OCI-M1 (cell line): ENCODE results near the gene ADCY4.
A peak's percentile ranks its signal among the peaks of the same experiment; 100 is the strongest.

Experiments
- DNase-seq: peaks from one replicate; lab custom pipeline; 2025; lab: John Stamatoyannopoulos, UW

The ADCY4 gene

DNA sequence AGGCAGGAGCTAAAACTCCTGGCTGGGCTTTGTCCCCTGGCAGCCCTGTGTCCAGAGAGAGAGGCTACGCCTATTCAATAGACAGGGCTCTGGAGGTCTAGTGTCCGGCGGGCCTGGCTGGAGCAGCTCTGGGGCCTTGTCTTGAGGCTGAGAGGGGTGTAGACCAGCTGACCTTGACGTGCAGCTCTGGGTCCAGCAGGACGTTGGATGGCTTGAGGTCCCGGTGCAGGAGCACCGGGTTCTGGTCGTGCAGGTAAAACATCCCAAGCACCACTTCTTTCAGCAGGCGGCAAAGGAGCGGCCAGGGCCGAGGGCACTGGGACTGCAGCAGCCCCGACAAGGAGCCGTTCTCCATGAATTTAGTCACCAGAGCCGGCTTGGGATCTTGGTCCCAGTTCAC lies 4.0 kb upstream of the ADCY4 start:
- DNase-seq = no peak

DNA sequence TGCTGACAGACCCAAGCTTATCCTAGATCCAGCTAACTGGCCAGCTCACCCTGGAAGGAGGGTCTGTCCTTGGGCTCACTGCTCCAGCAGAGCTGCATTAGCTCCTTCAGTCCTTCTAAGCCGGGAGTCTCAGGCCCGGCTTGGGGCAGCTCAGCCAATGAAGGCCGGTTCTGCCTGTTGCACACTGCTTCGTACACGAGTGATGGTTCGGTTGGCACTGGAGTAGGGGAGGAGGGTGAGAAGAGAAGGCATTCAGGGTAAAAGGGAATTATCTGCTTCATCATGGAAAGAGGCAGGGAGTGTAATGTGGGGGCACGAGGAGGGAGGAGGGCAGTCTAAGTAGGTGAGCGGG lies 2.9 kb upstream of the ADCY4 start:
- no peak for DNase-seq

DNA sequence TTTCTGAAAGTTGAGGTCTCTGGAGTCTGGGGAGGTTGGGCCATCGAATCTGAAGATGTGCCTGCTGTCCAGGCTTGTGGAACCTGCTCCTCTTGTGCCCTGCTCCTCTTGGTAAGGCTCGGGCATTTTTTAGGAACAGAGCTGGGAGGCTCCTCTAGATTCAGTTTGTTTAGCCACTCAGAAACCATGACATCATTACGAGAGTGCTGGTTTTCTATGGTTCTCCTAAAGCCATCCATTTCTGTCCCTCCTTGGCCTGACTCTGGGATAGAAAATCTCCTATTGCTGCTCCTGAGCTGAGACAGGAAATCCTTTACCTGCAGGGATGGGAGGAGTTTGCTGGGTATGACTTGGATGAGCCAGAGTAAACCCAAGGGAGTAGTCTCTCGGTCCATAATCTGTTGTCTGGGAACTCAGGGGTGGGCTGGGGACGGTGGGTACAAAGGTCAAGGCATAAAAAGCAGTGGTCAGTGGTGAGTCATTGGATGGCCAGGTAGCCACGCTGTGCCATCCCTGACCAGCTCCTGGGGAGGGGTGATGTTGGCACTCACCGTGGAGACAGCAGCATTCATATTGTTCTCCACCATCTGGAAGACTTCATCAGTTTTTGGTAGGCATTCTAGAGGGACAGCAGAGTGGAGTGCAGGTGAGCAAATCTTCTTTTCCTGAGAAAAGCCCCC lies 2.4 kb upstream of the ADCY4 start:
- DNase-seq = no peak

DNA sequence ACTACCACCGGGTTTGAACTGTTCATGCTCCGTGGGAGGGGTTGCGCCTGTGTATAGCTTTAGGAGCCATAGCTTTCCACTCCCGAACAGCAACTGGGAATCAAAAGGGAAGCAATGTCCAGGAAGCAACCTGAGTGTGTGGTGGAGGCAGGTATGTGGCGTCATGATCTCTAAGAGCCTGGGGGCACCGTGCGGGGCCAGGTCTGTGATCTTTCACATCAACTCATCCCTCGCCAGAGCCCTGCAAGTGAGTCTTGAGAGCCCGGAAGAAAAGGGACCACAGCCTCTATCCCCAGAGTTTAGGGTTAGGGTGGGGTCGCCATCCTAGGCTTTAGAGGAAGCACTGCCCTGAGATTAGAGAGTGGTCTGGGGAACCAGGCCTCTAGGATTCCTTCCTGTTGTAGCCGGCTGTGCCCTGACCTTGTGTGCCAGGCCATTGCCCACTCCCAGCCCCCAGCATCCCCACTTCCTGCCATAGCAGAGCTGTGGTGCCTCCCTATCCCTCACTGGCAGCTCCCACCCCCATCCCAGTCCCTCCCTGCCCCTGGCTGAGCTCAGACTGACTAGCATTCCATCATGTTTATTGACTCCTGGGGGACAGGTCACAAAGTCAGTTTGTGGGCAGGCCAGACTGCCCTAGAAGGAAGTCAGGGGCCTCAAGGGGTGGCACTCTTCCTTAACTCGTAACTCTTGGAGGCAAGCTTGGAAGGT lies 745 bp upstream of the ADCY4 start:
- no peak for DNase-seq

DNA sequence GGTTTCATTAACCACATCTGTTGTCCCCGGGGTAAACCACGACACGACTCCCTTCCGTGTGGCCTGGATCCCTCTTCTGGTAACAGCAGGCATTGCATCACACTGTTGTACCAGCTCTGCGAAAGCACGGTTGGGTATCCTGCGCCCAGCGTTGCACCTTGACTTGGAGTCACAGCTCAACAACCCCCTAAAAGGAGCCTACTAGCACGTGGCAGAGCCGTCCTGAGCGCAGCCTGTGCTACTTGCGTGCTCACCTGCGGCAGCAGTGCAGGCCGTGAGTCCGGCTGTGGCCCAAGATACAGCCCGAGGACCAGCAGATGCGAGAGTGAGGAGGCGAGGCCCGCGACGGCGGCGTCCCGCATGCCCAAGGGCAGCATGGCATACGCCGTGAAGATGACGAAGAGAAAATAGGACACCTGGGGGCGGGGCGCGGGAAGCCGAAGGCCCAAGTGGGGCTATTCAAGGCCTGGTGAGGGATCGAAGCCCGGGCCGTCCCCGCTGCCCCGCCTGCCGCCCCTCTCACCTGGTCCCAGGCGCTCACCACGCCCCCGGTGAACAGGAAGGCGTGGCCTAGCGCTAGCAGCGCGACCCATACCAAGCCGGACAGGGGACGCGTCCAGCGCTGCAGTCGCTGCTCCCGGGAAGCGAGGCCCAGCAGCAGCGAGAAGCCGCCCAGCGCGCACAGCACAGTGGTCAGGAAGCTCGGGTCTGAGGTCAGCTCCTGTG lies 2.4 kb downstream of the ADCY4 start:
- DNase-seq = peak; percentile 70

DNA sequence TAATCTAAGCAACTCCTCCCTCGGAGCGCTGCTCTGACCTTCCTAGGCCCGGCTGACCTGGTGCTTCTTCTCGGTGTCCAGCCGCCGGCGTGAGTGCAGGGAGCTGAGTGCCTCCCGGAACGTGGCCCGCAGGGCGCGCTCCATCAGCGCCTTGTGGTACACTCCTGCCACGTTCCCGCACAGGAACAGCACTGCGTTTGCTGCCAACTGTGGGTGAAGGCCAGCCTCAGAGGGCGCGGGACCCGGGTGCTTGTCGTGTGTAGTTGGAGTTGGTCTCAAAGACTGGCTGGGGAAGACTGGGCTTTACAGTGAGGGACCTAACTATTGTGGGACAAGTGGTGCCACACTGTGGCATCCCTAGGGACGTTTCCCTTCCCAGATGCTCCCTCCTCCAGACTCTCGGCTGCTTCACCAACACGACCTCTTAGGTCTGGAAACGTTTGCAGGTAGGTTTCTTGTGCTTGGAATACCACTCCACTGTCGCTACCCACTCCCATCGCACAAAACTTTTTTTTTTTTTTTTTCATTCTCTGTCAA lies 3.1 kb downstream of the ADCY4 start:
- DNase-seq = no peak

DNA sequence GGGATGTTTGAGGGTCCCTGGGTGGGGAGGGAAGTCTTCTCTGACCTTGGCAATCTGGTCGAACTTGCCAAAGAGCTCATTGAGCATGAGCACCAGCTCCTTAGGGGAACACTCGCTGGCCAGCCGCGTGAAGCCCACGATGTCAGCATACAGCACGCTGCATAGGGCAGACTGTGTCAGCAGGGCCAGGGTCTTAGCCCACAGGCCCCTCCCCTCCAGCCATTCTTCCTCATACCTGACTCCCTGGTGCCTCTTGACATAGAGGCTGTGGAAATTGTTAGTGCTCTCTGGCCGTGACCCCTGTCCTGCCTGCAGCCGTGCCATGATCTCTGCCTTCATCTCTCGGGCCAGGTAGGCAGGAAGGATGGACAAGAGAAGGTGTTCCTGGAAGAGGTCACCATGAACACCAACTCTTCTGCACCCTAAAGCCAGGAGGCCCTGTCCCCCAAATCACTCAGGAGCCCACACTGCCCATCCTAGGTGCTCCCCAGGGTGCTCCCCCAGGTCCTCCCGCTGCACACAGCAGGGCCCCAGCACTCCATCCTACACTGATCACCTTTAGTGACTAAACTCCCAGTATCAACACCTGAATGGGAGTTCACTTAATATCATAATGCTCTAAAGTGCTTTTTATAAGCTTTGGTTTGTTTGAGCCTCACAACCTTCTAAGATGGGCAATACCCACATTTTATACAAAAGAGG lies 3.7 kb downstream of the ADCY4 start:
- DNase-seq = no peak

DNA sequence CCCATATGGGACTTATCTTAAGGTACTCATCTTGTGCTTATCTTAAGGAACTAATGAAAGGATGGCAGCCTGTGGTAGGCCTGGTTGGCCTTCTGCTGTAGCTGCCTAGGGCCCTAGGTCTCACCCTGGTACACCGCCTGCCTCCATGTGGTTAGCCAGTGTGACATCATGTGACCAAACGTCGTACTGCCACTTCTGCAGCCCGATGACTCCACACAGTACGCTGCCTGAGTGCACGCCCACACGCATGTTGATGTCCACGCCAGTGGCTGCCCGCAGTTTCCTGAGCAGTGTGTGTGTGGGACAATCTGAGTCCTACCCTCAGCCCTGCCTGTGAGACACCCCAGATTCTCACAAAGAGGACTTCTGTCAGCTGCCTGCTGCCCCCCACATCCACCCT lies 5.1 kb downstream of the ADCY4 start:
- DNase-seq = peak; percentile 4

DNA sequence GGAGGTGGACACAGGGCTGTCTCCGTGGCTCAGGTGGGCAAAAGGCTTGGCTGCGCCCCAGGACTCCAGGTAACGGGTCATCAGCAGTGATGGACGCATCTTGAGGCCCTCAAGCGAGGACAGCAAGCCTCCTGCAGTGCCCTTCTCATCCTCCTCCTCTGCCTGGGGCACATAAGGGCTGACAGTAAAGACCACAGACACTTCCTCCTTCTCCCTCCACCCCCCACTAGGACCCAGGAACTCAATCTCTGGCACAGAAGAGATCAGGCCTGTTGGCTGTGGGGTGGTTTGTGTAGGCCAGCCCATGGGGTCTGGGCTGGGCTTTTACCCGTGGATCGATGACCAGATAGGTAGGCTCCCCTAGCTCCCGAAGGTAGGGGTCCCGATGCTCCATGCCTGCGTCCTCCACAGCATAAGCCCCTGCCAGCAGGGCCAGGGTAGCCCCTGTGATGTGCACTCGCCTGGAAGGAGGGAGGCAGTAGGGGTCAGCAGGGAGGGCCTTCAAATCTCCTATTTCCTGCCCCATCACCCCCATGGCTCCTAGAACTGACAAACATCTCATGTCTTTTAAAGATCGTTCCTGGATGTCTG lies 5.7 kb downstream of the ADCY4 start:
- DNase-seq = no peak

DNA sequence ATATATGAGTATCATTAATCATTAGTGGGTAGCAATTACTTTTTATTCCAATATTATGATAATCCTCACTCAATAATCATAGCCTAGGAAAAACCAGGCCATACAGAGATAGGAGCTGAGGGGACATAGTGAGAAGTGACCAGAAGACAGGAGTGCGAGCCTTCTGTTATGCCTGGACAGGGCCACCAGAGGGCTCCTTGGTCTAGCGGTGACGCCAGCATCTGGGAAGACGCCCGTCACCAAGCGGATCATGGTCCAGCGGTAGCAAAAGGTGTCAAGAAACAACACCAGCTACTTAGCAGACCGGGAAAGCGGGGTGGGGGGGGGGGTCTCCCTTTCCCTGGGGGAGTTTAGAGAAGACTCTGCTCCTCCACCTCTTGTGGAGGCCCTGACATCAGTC lies 7.0 kb downstream of the ADCY4 start:
- DNase-seq = peak; percentile 29

DNA sequence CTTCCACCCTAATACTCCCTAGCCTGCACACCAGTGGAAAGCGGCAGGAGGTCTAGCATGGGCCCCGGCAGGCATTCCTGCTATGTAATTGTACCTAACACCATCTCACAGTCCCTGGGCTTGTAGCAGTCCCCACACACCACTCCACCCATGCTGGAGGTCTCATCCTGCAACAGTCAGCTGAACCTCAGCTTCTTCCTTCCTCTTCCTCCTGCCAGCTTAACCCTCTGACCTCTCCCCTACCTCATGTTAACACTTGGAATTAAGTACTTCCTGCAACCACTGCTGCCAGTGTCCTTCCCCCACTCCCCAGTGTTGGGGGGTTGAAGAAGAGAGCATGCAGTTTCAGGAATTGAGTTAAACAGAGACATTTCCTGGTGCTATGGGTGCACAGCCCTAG lies 7.6 kb downstream of the ADCY4 start:
- DNase-seq = no peak

DNA sequence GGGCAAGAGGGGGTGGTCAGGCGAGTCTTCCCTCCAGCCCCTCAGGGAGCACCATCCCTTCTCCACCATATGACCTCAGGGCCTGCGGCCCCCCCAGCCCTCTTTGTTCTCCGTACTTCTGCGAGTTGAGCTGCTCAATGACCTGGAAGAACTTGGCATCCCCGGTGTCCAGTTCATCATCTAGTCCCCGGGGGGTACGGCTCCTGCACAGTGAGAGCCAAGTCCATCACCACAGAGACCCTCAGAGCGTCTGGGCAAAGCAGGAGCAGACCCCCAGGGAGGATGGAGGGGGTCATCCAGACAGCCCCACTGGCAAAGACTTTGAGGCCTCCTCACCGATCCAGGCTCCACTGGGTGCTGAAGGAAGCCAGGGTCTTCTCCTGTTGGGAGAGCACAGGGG lies 8.9 kb downstream of the ADCY4 start:
- DNase-seq = no peak

DNA sequence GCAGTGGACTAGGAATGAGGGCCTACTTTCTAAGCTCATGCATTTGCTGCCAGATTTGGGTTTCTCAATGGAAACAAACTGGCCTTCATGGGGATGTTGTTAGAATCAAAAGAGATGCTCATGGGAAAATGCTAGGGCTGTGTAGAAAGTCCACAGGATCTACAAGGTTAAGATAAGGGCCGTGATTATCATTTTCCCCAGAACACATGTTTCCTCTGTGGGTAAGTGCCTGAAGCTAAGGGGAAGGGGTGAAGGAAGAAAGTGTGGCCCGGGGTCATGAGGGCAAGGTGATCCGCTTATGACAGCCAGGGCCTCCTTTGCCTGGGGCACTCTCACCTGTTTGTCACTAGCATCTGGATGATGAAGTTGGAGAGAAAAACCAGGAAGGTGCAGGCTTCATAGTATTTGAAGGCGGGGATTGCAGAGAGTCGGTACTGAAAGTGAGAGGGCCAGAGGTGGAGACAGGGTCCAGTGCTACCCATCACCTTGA lies 9.8 kb downstream of the ADCY4 start:
- DNase-seq = no peak

DNA sequence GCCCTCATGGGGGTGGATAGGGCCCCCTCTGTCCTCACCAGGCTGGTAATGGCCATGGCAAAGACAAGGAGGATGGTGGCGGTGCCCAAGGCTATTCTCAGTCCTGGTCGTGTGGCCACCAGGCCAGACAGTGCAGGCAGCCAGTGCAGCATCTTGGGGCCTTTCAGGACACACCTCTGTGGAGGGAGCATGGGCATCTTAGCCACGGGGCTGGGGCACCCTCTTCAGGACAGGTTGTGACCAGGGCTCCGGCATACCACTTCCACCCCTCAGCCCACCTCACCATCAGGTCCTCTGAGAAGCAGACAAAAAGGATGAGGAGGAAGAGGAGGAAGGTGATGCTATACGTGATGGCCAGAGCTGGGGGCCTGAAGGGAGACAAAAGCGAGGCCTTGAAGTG lies 10.8 kb downstream of the ADCY4 start:
- DNase-seq = no peak

DNA sequence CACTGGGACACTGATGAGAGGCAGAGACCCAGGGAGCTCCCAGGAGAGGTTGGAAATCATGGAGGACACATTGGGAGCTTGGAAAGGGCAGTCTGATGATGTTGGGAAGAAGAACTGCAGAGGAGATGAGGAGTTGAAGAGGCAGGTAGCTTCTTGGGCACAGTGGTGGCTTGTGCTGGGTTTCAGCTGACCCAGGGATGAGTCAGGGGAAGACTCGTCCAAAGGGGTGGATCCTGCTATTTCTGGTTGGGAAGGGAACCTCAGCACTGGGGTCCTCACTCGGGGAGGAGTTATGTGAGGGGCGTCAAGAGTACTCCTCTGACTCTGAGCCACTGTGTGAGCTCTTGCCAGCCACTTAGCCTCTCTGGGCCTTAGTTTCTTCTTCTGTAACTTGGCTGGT lies 11.5 kb downstream of the ADCY4 start:
- DNase-seq = no peak

DNA sequence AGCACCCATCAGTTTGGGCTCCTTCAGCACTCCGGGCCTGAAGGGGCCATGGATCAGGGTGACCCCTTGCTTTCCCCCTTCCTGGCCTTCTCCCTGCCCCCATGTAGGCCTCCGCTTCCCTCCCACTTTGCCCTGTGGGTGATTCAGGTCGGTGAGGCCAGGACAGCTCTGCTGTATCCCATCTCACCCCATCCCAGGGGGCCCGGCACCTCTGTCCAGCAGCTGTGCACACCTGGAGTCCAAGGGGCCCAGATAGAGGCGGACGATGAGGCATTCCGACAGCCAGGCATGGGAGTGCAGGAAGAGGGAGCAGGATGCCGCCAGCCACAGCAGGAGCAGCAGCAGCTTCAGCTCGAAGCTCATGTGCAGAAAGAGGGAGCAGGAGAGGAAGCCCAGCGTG lies 12.2 kb downstream of the ADCY4 start:
- no peak for DNase-seq

DNA sequence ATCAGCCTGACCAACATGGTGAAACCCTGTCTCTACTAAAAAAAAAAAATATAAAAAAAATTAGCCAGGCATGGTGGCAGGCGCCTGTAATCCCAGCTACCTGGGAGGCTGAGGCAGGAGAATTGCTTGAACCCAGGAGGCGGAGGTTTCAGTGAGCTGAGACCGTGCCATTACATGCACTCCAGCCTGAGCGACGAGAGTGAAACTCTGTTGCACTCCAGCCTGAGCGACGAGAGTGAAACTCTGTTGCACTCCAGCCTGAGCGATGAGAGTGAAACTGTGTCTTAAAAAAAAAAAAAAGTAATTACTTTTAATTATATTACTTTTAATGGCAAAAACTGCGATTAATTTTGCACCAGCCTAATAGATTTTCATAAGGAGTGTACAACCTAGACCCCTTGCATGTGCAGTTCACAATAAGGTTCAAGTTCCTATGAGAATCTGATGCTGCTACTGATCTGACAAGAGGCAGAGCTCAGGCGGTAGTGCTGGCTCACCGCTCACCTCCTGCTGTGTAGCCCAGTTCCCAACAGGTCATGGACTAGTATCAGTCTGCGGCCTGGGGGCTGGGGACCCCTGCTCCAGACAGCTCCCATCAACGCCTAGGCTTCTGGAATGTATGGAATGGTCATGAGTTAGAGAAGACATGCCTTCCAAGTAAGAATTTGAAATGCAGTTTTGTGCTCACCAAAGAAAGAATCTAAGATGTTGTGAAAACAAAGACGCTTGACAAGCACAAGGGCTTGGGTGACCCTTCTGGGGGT lies 13.5 kb downstream of the ADCY4 start:
- no peak for DNase-seq

DNA sequence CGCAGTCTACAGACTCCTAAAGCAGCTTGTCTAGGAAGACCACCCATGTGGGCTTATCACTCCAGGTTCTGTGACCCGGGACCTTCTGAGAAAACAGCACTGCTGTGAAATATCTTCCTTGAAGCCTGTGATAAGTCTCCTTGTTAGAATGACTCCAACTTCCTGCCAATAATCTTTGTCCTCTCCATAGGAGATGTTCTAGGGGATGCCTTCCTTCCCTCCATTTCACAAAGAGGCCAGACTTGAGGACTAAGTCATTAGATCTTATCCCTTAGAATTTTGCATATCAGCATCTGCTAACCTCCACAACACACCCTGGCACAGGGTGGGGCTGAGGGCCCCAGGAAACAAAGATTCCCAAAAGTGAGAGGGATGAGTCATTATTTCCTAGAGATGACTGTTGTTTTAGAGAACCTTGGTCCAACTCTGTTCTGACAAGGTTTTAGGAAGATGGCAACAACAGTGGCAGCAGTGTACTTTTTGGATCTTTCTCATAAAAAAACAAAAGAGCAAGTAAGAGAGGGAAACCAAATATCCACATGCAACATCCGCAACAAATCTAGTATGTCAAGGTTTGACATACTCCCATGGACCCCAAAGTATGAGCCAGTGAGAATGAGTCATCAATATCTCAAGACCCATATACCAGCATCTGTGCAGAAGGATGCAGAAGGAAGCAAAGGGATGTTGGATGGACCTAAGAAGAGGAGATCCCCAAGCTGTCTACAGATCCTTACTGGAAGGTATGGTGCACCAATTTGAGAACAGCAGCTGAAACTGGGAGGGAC lies 17.5 kb downstream of the ADCY4 start:
- DNase-seq = no peak

DNA sequence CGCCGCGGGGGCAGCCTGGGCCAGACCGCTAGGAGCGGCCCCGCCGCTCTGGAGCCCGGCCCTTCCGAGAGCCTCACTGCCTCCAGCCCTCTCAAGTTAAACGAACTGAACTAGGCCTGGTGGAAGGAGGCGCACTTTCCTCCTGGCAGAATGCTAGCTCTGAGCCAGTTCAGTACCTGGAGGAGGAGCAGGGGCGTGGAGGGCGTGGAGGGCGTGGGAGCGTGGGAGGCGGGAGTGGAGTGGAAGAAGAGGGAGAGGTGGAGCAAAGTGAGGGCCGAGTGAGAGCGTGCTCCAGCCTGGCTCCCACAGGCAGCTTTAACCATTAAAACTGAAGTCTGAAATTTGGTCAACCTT lies 18.3 kb downstream of the ADCY4 start:
- DNase-seq = no peak

DNA sequence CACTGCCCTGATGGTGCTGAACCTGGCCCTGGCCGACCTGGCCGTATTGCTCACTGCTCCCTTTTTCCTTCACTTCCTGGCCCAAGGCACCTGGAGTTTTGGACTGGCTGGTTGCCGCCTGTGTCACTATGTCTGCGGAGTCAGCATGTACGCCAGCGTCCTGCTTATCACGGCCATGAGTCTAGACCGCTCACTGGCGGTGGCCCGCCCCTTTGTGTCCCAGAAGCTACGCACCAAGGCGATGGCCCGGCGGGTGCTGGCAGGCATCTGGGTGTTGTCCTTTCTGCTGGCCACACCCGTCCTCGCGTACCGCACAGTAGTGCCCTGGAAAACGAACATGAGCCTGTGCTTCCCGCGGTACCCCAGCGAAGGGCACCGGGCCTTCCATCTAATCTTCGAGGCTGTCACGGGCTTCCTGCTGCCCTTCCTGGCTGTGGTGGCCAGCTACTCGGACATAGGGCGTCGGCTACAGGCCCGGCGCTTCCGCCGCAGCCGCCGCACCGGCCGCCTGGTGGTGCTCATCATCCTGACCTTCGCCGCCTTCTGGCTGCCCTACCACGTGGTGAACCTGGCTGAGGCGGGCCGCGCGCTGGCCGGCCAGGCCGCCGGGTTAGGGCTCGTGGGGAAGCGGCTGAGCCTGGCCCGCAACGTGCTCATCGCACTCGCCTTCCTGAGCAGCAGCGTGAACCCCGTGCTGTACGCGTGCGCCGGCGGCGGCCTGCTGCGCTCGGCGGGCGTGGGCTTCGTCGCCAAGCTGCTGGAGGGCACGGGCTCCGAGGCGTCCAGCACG lies 18.9 kb downstream of the ADCY4 start:
- no peak for DNase-seq
